Suprapubic skin (tissue), 4 donors: Measurements from ENCODE around the gene RBMS1.

Experiments used
- EP300 ChIP-seq: sonication (generic); formaldehyde crosslinking; IDR thresholded peaks from one replicate; pipeline ENCODE4 v1.6.1; 2017; ENCODE audit warnings: antibody characterized with exemption
- POLR2A ChIP-seq, 2 donors: fragments of 450-650 bp; IDR thresholded peaks; one replicate each; pipeline ENCODE4 v1.6.1; 2017; ENCODE audit warnings: antibody characterized with exemption in 2 of 2, mild to moderate bottlenecking in 2 of 2, moderate library complexity in 2 of 2
- POLR2AphosphoS5 ChIP-seq, 3 donors: sonication (generic); formaldehyde crosslinking; IDR thresholded peaks; one replicate each; pipeline ENCODE4 v1.6.1; 2017; ENCODE audit warnings: antibody characterized with exemption in 3 of 3
- TF ChIP-seq, protein P1 (sequence below), 2 donors: fragments of 200-600 bp in 1 of 2; fragments of 450-650 bp in 1 of 2; sonication (generic) in 1 of 2; IDR thresholded peaks; one replicate each; pipeline ENCODE4 v1.5.1; 2016 to 2019; ENCODE audit warnings: antibody characterized with exemption in 2 of 2, mild to moderate bottlenecking in 1 of 2, moderate library complexity in 1 of 2

DNA sequence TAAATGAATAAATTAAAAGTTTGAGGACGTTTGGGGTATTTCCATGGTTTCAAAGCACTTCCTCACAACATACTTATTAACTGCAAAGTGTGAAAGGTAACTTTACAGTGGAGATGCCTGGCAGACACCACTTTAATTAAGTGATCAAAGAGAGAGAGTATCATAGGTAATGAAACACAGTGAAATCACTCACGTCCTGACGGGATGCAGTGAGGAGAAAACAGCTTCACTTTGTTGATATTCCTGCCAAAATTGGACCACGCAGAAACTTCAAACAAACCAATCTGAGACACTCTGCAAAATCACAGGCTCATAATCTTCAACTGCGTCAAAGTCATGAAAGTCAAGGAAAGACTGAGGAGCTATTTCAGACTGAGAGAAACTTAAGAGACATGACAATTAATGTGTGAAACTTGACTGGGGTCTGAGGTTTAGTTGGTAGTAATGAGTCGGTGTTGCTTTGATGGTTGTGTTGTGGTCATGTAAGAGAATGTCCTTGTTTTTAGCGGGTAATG lies 227.5 kb downstream of the RBMS1 start:
- TF ChIP-seq POLR2A (IDR thresholded peaks at IDR 0.05): no peak
- no peak for TF ChIP-seq POLR2AphosphoS5 (IDR thresholded peaks at IDR 0.05)
- no peak for TF ChIP-seq EP300
- TF ChIP-seq, protein P1, sequence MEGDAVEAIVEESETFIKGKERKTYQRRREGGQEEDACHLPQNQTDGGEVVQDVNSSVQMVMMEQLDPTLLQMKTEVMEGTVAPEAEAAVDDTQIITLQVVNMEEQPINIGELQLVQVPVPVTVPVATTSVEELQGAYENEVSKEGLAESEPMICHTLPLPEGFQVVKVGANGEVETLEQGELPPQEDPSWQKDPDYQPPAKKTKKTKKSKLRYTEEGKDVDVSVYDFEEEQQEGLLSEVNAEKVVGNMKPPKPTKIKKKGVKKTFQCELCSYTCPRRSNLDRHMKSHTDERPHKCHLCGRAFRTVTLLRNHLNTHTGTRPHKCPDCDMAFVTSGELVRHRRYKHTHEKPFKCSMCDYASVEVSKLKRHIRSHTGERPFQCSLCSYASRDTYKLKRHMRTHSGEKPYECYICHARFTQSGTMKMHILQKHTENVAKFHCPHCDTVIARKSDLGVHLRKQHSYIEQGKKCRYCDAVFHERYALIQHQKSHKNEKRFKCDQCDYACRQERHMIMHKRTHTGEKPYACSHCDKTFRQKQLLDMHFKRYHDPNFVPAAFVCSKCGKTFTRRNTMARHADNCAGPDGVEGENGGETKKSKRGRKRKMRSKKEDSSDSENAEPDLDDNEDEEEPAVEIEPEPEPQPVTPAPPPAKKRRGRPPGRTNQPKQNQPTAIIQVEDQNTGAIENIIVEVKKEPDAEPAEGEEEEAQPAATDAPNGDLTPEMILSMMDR (IDR thresholded peaks at IDR 0.05): no peak
